ENCODE data around the gene RARRES2. TPM values are rescaled to one million over a fixed set of nuclear protein-coding genes. Genes with fewer than 3 reads are reported as not detected.

The RARRES2 gene
- total and polyA plus RNA-seq, 2 of the 13 experiments (the other 11 are each of a cell fraction or from before 2014, with no cell fraction given): 134 to 172 TPM

DNA sequence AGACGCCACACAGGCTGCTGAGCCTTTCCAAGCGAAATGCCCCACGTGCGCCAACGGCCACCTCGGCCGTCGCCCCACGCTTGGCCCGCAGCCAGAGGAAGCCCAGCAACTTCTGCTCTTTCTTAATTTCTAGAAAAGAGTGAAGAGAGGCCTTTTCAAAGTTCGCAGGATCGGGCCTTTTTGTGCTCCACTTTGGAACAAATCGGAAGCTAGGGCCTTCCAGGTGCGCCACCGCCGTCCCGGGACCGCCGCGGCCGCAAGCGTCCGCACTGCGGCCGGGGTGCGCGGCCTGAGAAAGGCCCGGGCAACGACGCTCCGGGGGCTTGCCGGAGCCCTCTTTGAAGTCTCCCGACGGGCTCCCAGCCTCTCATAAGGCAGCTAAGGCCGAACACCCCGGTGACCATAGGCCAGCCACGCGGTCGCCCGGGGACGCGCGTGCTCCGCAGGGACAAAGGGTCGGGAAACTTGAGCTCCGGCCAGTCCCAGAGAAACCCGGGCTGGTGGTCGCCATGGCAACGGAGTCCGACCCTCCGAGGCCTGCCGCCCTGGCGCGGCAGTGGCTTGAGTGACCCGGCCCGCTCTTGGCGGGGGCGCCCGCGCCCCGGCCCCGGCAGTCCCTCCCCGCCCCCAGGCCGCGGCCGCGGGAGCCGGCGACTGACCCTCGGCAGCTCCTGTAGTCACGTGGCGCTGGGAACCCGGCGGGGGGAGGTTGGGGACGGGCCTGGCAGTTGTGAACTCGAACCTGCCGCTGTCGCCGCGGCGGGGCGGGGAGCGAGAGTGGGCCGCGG, 26.9 kb upstream of the RARRES2 start, which contains the start of gene REPIN1 (continued):
- TF ChIP-seq, protein P1, sequence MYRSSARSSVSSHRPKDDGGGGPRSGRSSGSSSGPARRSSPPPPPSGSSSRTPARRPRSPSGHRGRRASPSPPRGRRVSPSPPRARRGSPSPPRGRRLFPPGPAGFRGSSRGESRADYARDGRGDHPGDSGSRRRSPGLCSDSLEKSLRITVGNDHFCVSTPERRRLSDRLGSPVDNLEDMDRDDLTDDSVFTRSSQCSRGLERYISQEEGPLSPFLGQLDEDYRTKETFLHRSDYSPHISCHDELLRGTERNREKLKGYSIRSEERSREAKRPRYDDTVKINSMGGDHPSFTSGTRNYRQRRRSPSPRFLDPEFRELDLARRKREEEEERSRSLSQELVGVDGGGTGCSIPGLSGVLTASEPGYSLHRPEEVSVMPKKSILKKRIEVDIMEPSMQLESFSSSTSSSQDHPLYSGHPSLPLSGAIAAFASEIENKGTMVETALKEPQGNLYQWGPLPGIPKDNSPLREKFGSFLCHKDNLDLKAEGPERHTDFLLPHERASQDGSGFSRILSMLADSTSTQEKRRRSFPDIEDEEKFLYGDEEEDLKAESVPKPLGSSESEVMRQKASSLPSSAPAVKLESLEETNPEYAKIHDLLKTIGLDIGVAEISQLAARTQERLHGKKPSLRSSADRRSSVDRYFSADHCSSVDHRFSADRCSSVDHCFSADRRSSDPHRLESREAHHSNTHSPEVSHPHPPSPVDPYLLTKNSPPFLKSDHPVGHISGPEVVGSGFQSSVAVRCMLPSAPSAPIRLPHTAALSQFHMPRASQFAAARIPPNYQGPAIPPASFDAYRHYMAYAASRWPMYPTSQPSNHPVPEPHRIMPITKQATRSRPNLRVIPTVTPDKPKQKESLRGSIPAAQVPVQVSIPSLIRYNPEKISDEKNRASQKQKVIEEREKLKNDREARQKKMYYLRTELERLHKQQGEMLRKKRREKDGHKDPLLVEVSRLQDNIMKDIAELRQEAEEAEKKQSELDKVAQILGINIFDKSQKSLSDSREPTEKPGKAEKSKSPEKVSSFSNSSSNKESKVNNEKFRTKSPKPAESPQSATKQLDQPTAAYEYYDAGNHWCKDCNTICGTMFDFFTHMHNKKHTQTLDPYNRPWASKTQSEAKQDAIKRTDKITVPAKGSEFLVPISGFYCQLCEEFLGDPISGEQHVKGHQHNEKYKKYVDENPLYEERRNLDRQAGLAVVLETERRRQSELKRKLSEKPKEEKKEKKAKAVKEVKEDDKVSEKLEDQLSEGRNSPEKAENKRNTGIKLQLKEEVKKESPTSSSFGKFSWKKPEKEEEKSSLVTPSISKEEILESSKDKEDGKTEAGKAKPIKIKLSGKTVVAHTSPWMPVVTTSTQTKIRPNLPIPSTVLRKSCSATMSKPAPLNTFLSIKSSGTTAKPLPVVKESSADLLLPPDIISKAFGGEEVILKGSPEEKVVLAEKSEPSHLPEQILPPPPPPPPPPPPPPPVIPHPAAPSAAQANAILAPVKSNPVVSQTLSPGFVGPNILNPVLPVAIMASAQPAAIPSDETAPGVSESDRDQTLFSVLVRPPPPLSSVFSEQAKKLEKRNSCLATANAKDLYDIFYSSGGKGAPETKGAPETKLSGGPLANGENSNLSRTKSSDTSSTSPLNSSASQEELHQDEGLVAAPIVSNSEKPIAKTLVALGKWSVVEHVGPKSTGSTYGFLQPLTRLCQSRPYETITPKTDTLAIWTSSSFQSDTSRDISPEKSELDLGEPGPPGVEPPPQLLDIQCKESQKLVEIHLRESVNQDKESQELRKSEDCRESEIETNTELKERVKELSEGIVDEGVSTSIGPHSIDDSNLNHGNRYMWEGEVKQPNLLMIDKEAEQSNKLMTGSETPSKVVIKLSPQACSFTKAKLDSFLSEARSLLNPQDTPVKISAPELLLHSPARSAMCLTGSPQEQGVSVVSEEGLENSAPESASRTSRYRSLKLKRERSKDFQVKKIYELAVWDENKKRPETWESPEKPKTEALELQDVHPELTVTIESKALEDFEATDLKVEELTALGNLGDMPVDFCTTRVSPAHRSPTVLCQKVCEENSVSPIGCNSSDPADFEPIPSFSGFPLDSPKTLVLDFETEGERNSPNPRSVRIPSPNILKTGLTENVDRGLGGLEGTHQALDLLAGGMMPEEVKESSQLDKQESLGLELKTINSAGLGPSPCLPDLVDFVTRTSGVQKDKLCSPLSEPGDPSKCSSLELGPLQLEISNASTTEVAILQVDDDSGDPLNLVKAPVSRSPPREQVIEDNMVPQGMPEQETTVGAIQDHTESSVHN (CRISPR knock-in tag; IDR thresholded peaks at IDR 0.05): peak; percentile 64; the same call in 1 of the 2 replicates
- TF ChIP-seq ZNF296 (CRISPR knock-in tag; conservative IDR thresholded peaks at IDR 0.05) (no peak), ZNF850 (CRISPR knock-in tag; conservative IDR thresholded peaks at IDR 0.05) (0 out of 2 replicates have a peak, but pooled peaks have one; percentile 33), ZMYM3 (CRISPR knock-in tag; IDR thresholded peaks at IDR 0.05) (no peak), TRAFD1 (CRISPR knock-in tag; IDR thresholded peaks at IDR 0.05; ENCODE audit: borderline replicate concordance) (no peak), ZNF776 (CRISPR knock-in tag; IDR thresholded peaks at IDR 0.05) (peak; percentile 61; the same call in 1 of the 2 replicates), PAWR (CRISPR knock-in tag; IDR thresholded peaks at IDR 0.05; ENCODE audit: borderline replicate concordance) (no peak), MIXL1 (CRISPR knock-in tag; IDR thresholded peaks at IDR 0.05) (no peak), ZNF570 (CRISPR knock-in tag; IDR thresholded peaks at IDR 0.05; ENCODE audit: borderline replicate concordance) (peak; percentile 74; the same call in 1 of the 2 replicates), ZNF44 (CRISPR knock-in tag; IDR thresholded peaks at IDR 0.05) (0 out of 2 replicates have a peak, but pooled peaks have one; percentile 27), KAT7 (CRISPR knock-in tag; IDR thresholded peaks at IDR 0.05; ENCODE audit: borderline replicate concordance) (no peak; the same call in 1 of the 2 replicates), FOXK1 (CRISPR knock-in tag; IDR thresholded peaks at IDR 0.05; ENCODE audit: borderline replicate concordance, low read depth) (no peak), ZNF674 (CRISPR knock-in tag; IDR thresholded peaks at IDR 0.05; ENCODE audit: low read depth) (0 out of 2 replicates have a peak, but pooled peaks have one; percentile 46), ZSCAN9 (CRISPR knock-in tag; IDR thresholded peaks at IDR 0.05; ENCODE audit: borderline replicate concordance) (peak; percentile 29; the same call in 1 of the 2 replicates), CHCHD3 (CRISPR knock-in tag; IDR thresholded peaks at IDR 0.05) (no peak), CENPX (CRISPR knock-in tag; IDR thresholded peaks at IDR 0.05) (no peak), KLF9 (CRISPR knock-in tag; IDR thresholded peaks at IDR 0.05; ENCODE audit: low read depth) (no peak), CBX5 (CRISPR knock-in tag; IDR thresholded peaks at IDR 0.05; ENCODE audit: borderline replicate concordance) (no peak), HOXA7 (CRISPR knock-in tag; IDR thresholded peaks at IDR 0.05) (no peak), TGIF2 (CRISPR knock-in tag; IDR thresholded peaks at IDR 0.05) (peak; percentile 46; the same call in 1 of the 2 replicates), ZNF124 (CRISPR knock-in tag; IDR thresholded peaks at IDR 0.05) (no peak)

All from HepG2 (cell line).